ENCODE results near the gene MINAR1. TPM values are rescaled to one million over a fixed set of nuclear protein-coding genes. Genes with fewer than 3 reads are reported as not detected.

MINAR1 gene
- total RNA-seq, 4 donors from 2014 or later: 0.16 to 2.2 (median 0.34) TPM

DNA sequence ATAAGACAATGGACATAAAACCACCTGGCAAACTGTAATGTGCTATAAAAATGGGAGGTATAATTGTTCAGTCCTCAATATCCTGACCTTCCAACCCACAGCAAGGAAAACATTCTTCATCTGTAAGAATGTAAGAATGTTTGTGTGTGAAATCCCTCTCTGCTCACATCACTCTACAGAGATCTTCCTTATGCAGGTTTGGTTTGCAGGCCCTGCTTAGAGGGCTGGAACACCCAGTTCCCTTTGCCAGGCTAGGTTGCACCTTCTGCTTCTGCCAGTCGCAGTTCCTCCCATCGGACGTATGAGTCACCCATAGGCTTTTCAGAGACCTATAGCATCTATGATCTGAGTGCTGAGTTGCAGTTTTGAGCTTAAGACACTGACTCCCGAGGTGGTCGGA lies 24.1 kb upstream of the MINAR1 start:
- Histone ChIP-seq H3K9me3 (no peaks in the 10 kb centered on the region), H3K36me3 (no peaks in the 10 kb centered on the region), H3K4me1 (no peaks in the 10 kb centered on the region), H3K27me3 (no peaks in the 10 kb centered on the region), H3K4me3 (no peak overlapping the region), H3K27ac (no peak overlapping the region)
- 60 to 90% methylated on average over 1 to 2 of the region's 5 CpGs for WGBS, 2 donors (ENCODE audit: low coverage in 1 of 2)
- no peak for ATAC-seq
- TF ChIP-seq POLR2A (IDR thresholded peaks at IDR 0.05): no peak
- TF ChIP-seq, protein P1, sequence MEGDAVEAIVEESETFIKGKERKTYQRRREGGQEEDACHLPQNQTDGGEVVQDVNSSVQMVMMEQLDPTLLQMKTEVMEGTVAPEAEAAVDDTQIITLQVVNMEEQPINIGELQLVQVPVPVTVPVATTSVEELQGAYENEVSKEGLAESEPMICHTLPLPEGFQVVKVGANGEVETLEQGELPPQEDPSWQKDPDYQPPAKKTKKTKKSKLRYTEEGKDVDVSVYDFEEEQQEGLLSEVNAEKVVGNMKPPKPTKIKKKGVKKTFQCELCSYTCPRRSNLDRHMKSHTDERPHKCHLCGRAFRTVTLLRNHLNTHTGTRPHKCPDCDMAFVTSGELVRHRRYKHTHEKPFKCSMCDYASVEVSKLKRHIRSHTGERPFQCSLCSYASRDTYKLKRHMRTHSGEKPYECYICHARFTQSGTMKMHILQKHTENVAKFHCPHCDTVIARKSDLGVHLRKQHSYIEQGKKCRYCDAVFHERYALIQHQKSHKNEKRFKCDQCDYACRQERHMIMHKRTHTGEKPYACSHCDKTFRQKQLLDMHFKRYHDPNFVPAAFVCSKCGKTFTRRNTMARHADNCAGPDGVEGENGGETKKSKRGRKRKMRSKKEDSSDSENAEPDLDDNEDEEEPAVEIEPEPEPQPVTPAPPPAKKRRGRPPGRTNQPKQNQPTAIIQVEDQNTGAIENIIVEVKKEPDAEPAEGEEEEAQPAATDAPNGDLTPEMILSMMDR (IDR thresholded peaks at IDR 0.05): no peak
- no peak for TF ChIP-seq POLR2AphosphoS5 (IDR thresholded peaks at IDR 0.05)
- TF ChIP-seq EP300 (IDR thresholded peaks at IDR 0.05): no peak

DNA sequence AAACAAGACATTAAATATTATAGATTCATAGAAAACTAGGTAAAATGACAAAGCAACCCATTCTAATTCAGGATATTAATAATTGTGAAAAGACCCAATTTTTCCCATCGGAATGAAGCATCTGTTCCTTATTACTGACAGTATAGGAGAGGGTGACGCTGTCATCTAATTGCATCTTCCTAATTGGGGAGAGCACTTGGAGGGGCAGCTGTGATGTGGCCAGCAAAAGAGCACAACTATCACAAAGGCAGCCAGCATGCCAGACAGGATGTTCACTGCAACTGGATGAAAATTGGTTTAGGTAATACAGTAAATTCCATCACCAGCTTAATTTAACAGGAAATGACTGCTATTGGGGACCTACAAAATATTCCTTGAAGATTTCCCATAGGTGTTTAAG lies 21.9 kb upstream of the MINAR1 start:
- 67 to 85% methylated on average over 2 of the region's 2 CpGs for WGBS, 2 donors (ENCODE audit: low coverage in 1 of 2)
- ATAC-seq: no peak

DNA sequence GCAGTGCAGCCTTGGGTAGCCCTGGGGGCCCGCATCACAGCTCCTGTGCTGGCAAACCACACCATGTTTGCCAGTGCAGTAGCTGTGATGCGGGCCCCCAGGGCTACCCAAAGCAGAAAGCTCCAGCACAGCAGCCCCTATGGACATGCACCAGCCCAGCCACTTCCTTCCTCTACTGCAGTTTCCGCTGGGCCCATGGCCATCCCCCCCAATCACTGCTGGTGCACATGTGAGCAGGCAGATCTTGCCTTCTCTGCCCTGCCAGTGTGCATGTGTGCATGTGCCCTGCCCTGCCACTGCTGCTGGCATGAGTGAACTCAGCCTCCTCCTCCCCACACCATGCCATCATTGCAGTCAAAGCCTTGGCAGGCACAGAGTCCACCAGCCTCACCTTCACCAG lies 20.1 kb upstream of the MINAR1 start:
- Histone ChIP-seq H3K4me3 (no peak overlapping the region), H3K36me3 (no peaks in the 10 kb centered on the region), H3K27ac (no peak overlapping the region), H3K9me3 (no peaks in the 10 kb centered on the region), H3K4me1 (no peaks in the 10 kb centered on the region), H3K27me3 (no peaks in the 10 kb centered on the region)
- WGBS, 2 donors (ENCODE audit: low coverage in 1 of 2): 100% methylated on average over 1 of the region's 3 CpGs; no CpG with 5 or more reads in 1 of the 2 donors
- no peak for TF ChIP-seq EP300 (IDR thresholded peaks at IDR 0.05)
- TF ChIP-seq, protein P1 (IDR thresholded peaks at IDR 0.05): no peak
- no peak for TF ChIP-seq POLR2A (IDR thresholded peaks at IDR 0.05)
- TF ChIP-seq POLR2AphosphoS5 (IDR thresholded peaks at IDR 0.05): no peak
- ATAC-seq: no peak

More for the DNA sequence above, 21.9 kb upstream of the MINAR1 start:
- TF ChIP-seq POLR2A (IDR thresholded peaks at IDR 0.05) (no peak), POLR2AphosphoS5 (IDR thresholded peaks at IDR 0.05) (no peak), EP300 (IDR thresholded peaks at IDR 0.05) (no peak)
- TF ChIP-seq, protein P1 (IDR thresholded peaks at IDR 0.05): no peak
- Histone ChIP-seq H3K9me3 (no peaks in the 10 kb centered on the region), H3K27ac (no peak overlapping the region), H3K4me3 (no peak overlapping the region), H3K36me3 (no peaks in the 10 kb centered on the region), H3K27me3 (no peaks in the 10 kb centered on the region), H3K4me1 (no peaks in the 10 kb centered on the region)

DNA sequence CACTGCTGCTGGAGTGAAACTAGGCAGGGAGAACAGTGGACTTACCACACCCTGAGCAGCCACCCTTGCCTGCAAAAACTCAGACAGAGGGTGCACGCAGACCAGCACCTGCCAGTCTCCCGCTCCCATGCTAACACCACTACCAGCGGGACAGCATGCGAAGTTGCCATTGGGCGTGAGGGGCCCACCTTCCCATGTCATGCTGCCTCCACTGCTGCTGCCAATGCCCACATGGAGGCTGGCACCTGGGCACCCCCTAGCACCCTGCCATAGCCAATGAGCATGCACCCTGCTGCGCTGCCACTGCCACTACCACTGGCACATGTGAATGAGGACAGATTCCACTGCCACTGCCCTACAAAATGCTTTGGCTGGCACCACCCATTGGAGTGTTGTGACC lies 19.7 kb upstream of the MINAR1 start:
- WGBS, 2 donors (ENCODE audit: low coverage in 1 of 2): 92% methylated on average over 2 of the region's 6 CpGs; no CpG with 5 or more reads in 1 of the 2 donors

DNA sequence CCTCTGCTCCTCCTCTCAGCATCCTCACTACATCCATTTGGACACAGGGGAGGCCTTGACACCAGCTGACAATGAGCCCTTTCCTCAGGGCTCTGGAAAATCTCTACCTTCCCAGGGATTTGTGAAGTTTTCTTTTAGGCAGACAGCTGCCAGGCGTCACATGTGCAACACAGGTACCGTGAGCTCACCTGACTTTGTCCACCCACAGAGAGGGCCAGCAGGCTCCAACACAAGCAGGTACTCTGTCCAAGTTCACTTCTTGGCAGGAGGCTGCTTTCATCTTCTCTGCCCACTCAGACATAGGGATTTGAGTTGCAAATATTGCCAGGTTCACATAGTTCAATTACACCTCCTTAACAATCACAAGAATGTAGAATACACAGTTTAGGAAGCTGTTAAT lies 15.3 kb upstream of the MINAR1 start:
- Histone ChIP-seq H3K27me3 (peaks cover 5% of the 10 kb centered on the region), H3K4me3 (no peak overlapping the region), H3K4me1 (no peaks in the 10 kb centered on the region), H3K27ac (no peak overlapping the region), H3K36me3 (no peaks in the 10 kb centered on the region), H3K9me3 (no peaks in the 10 kb centered on the region)
- no CpG with 5 or more reads among the region's 2 CpGs for WGBS, 2 donors (ENCODE audit: low coverage in 1 of 2)
- TF ChIP-seq POLR2A (IDR thresholded peaks at IDR 0.05): no peak
- no peak for TF ChIP-seq POLR2AphosphoS5 (IDR thresholded peaks at IDR 0.05)
- TF ChIP-seq, protein P1 (IDR thresholded peaks at IDR 0.05): no peak
- no peak for TF ChIP-seq EP300 (IDR thresholded peaks at IDR 0.05)
- no peak for ATAC-seq

More for the DNA sequence above, 19.7 kb upstream of the MINAR1 start:
- no peak for ATAC-seq
- no peak overlapping the region for H3K27ac ChIP-seq
- no peaks in the 10 kb centered on the region for H3K4me1 ChIP-seq
- TF ChIP-seq POLR2AphosphoS5 (IDR thresholded peaks at IDR 0.05) (no peak), POLR2A (IDR thresholded peaks at IDR 0.05) (no peak), EP300 (IDR thresholded peaks at IDR 0.05) (no peak)
- TF ChIP-seq, protein P1 (IDR thresholded peaks at IDR 0.05): no peak
- no peaks in the 10 kb centered on the region for H3K27me3 ChIP-seq
- H3K9me3 ChIP-seq: no peaks in the 10 kb centered on the region
- no peak overlapping the region for H3K4me3 ChIP-seq
- H3K36me3 ChIP-seq: no peaks in the 10 kb centered on the region

All from gastroesophageal sphincter (tissue), 4 donors.